Hematopoietic multipotent progenitor cell (in vitro differentiated cells): ENCODE data around the gene PLIN3. TPM values are rescaled to one million over a fixed set of nuclear protein-coding genes. Genes with fewer than 3 reads are reported as not detected.
"Not testable (repeated sequence)": the region's sequence is repeated elsewhere in the genome, so short reads cannot be mapped to it uniquely, and the experiment has no call there.

ENCODE experiments used
- DNase-seq, 3 donors: peaks; one replicate each; pipeline ENCODE4 v3.0.0-alpha.2; 2011 to 2015; ENCODE audit warnings: low read depth in 2 of 3, low spot score in 2 of 3
- total RNA-seq: library from RNA; depleted of rRNA; stranded (reverse); fragments of >200 nt; gene quantifications from one replicate; pipeline ENCODE4 v1.2.3, GENCODE V29; 2012

Gene PLIN3
- total RNA-seq, 1 donor, result 196 TPM

GRCh38 chr19:4849019-4849418 lies 18.4 kb downstream of the PLIN3 start:
- no peak for DNase-seq

GRCh38 chr19:4847190-4847973 lies 20.1 kb downstream of the PLIN3 start:
- DNase-seq, result no peak

GRCh38 chr19:4845975-4846374 lies 21.5 kb downstream of the PLIN3 start:
- not testable (repeated sequence) for DNase-seq

DNA sequence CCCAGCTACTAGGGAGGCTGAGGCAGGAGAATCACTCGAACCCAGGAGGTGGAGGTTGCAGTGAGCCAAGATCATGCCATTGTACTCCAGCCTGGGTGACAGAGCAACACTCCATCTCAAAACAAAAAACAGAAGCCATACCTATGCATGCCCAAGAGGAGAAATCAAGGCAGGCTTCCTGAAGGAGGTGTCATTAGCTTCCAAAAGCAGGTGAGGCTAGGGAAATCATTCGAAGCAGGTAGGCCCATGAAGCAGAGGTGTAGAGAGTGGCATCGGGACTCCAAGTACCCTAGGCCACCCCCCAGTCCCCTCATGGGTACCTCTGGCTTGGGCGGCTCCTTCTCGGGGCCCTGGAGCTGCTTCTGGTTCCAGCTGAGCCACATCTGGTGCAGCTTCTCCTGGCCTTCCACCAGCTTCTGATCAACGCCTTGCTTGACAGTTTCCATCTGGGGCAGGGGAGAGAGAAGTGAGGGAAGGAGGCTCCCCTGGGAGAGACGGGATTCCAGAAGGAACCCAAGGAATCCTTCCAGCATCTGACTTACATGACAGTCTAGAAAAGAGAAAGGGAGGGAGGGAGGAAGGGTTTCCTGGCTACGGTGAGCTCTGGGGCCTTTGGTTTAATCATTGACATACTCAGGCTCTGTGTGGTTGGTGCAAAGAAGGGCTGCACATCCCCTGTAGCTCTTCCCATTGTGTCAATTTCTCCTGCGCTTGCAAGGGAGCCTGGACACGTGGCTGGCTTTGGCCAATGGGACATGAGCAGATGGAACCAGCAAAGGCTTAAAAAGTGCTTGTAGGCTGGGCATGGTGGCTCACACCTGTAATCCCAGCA lies 22.9 kb downstream of the PLIN3 start:
- no peak for DNase-seq

DNA sequence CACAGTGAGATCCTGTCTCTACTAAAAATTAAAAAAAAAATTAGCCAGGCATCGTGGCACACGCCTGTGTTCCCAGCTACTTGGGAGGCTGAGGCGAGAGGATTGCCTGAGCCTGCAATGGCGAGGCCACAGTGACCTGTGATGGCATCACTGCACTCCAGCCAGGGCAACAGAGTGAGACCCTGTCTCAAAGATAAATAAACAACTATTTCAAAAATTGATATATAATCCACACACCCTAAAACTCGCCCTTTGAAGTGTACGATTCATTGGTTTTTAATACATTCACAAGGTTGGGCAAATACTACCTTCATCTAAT lies 23.9 kb downstream of the PLIN3 start:
- DNase-seq, result no peak

GRCh38 chr19:4839192-4839591 lies 28.3 kb downstream of the PLIN3 start:
- no peak for DNase-seq

DNA sequence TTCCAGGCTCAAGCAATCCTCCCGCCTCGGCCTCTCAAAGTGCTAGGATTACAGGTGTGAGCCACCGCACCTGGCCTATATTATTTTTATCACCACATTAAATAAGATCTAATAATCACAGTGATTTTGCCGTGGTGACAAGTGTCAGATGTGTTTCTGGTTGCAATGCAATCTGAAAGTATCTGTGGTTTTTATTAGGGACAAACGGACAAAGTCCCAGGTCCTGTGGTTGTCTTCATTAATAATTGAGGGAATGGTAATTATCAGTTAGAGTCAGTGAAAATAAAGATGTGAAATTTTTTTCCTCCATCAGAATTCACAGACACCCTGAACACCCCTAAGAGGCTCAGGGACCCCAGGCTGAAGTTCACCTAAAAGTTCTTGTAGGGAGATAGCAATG lies 34.7 kb downstream of the PLIN3 start:
- DNase-seq, result no peak

- not testable (repeated sequence) for DNase-seq
These were observed 35.5 kb downstream of the PLIN3 start for GRCh38 chr19:4831979-4832340.

DNA sequence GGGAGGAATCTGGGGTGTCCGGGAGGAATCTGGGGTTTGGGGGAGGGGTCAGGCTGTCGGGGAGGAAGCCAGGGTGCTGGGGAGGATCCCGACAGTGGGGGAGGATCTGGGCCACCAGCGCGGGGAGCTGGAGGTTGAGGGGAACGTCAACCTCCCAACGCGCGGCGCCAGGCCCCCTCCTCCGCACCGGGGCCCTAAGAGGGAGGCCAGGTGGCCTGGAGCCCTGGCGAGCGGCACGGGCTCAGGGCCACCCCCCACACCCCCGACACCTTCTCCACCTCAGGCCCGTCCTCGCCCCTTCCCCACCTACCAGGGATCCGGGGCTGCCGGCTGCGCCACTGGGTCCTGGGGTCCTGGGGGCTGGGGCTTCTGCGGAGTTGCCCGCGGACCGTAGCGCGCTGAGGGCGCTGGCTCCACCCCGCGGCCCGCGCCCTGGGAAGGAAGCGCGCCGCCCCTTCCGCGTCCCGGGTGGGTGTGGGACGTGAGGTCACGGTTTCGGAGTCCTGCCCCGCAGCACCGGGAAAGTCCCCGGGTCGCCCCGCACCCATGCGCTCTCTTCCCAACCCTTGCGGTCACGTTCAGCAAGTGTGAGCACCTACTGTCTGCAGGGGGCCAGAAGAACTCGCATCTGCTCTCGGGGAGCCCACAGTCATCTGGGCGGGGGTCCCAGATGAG lies 36.0 kb downstream of the PLIN3 start, which contains the start of gene TICAM1:
Gene TICAM1 (minus strand): TSS at position 409 of the 675 bp plus-strand sequence. CDS start 13,335 bp downstream, outside the sequence.
- peak; percentile 67 to 85 (median 77) for DNase-seq

- DNase-seq, result no peak
These were observed 36.6 kb downstream of the PLIN3 start for GRCh38 chr19:4830768-4831265.

- no peak for DNase-seq
These were observed 37.1 kb downstream of the PLIN3 start for GRCh38 chr19:4830332-4830731.

DNA sequence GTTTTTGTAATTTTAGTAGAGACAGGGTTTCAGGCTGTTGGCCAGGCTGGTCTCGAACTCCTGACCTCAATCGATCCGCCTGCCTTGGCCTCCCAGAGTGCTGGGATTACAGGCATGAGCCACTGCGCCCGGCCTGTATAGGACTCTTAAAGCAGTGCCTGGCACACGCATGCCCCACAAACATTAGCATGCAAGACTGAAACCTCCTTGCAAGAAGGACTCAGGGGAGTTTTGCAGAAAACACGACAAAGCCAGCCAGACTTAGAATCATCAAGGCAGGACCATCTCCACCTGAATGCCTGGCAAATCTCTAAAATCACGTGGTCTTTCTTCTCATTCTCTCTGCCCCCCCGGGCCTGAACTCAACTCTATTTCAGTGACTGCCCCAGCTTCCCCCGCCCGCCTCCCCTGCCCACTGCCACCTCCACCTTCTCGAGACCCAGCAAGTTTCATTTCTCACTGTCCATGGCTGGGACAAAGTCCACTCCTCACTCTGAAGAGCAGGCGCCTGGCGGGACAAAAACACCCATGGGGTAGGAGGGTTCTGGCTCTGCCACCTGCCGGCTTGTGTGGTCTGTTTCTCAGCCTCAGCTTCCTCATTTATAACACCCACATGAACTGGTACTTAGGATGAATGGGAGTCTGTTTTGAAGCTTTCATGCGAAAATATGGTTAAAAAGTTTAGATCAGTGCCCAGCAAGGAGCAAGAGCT lies 38.3 kb downstream of the PLIN3 start:
- DNase-seq, result peak in 2 of 3 donors; percentile 64 to 71

- DNase-seq, result no peak
These were observed 43.9 kb downstream of the PLIN3 start for GRCh38 chr19:4823577-4823976.

GRCh38 chr19:4822354-4822753 lies 45.1 kb downstream of the PLIN3 start:
- not testable (repeated sequence) for DNase-seq

DNA sequence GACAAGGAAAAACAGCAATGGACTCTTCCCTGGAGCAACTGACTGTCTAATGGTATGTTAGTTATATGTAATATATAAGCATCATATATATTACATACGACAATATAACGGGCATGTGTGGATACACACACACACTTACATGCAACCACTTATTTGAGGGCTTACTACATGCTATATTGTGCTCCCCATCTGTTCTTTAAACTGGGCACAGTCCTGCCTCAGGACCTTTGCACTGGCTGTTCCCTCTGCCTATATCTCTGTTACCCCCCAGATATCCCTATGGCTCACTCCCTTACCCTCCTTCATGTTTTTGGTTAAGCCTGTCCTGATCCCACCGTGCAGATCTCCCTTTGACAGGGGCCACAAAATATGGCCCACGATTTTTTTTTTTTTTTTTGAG lies 46.2 kb downstream of the PLIN3 start:
- no peak for DNase-seq

DNA sequence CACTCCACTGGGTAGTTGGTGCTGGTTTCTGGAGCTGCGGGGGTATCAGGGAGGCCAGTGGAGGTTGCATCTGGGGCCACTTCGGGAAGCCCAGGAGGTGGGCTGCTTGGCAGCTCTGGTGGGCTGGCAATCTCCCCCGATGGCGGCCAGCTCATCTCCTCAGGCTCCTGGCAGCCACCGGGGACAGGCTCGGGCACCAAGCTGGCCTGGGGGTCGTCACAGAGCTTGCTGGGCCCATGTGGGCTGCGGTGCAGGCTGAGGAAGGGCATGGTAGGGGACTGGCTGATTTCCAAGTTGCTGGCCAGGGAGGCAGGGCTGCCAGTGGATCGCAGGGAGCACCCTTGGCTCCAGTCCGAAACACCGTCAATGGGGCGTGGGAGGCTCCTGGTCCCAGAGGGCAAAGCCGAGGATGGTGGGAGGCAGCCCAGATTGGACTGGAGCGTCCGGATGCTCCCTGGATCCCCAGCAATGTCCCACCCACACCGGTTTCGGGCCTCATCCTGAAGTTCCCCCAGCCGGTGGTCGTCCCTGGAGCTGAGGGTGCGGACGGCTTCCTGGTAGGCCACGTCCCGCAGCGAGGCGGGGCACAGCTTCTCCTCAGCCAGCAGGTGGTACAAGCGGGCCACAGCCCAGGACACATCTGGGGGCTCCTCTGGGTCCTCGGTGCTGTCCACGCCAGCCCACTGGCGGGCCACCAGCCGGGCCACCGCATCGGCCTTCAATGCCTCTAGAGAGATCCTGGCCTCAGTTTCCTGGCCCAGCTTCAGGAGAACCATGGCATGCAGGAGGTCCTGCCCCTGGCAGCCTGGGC lies 49.8 kb downstream of the PLIN3 start:
- DNase-seq, result no peak

- no peak for DNase-seq
These were observed 50.6 kb downstream of the PLIN3 start for GRCh38 chr19:4816950-4817278.

DNA sequence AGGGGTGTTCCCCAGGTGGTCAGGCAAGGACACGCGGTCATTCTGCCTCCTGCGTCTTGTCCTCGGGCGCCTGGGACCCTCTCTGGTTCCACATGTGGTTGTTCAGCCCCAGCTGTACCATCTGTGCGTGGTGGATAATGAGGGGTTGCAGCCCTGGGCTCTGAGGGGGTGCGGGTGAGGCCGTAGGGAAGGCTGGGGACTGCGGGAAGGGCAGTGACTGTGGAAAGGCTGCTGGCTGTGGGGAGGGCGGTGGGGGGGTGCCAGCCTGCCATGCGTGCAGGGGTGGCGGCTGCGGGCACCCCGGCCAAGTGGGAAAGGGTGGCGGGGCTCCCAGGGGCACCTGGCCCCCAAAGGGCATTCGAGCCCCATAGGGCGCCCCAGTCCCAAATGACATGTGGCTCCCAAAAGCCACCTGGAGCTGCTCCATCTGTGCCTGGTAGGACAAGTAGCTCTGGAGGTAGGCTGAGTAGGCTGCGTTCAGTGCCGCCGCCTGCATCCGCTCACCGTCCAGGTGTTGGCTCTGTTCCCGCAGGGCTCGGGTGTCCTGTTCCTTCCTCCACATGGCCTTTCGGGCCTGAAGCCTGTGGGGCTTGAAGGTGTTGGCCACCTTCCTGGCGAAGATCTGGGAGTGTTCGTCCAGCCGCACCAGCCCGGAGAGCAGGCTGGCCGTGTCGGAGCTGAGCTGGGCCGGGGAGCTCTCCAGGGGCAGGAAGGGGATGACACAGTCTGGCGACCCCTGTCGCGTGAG lies 51.1 kb downstream of the PLIN3 start:
- DNase-seq, result no peak
